GM18861 (cell line): ENCODE data around the gene LRRN4CL.
"Not testable (repeated sequence)": the region's sequence is repeated elsewhere in the genome, so short reads cannot be mapped to it uniquely, and the experiment has no call there.

ENCODE experiments used
- ATAC-seq: cut with Tn5 transposase; IDR thresholded peaks from one replicate; pipeline ENCODE4 v1.9.1; 2021; ENCODE audit not compliant: unreplicated experiment

Gene LRRN4CL

GRCh38 chr11:62710001-62710345, 20.6 kb upstream of the LRRN4CL start:
- ATAC-seq: no peak

DNA sequence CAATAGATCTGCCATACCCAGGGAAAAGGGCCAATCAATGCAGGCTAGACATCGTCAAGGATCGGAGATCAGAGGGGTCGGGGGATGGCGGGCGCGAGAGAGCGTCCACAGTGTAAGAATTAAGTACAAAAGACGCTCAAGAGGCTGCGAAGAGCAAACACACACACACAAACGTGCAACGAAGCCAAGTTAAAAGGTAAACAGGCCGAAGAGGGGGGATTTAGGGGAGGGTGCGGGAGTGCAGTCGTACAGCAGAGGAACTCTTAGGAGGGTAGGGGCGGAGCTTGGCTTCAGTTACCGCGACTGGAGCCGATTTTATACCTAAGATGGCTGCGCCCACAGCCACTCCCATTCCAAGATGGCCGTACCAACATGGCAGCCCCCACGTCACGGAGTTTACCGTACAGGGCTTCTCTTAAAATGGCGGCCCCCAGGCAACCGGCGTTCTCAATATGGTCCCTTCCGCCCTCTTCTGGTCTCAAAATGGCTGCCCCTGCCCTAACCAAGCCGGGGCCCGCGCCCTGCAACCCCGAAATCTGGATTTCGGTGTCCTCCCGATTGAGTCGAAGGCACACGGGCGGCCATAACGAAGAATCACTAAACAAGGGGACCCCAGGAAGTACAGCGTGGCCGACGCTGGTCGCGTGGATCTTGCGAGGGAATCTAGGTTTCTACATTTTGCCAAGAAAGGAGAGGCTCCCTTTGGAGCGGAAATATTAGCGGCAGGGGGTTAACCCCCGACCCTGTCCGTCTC, 20.1 kb upstream of the LRRN4CL start:
- peak; percentile 60 for ATAC-seq

DNA sequence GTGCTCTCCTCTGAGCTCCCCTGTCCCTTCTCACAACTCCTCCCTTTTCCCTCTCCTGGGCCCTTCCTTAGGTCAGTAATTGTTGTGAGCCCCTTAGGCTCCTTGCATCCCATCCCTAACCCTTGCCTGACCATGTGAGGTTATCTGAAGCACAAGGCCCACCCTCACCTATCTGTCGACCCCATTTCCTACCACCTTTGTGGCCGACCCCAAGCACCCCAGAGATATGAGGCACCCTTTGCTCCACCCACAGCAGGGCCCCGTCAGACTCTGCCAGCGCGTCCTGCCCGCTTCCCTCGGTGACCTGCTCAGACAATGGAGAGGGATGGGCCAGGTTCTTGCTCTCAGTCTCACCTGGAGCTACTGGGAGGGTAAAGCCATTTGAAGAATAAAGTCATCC, 19.5 kb upstream of the LRRN4CL start:
- ATAC-seq: no peak

DNA sequence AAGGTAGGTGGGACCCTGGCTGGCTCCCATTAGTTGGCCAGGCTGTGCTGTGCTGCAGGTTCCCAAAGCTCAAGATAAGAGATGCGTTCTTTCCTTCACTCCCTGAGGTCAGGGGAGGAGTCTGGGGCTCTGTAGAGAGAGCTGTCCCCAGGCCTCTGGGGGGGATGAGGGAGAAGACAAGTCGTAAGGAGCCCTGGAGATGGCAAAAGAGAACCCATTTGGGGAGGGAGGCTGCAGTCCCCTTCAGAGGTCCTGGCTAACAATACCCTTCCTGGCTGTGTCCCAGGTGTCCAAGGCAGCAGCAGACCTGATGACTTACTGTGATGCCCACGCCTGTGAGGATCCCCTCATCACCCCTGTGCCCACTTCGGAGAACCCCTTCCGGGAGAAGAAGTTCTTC, 19.1 kb upstream of the LRRN4CL start:
- ATAC-seq: no peak

- ATAC-seq: no peak
Observed at GRCh38 chr11:62707277-62707861, 18.0 kb upstream of the LRRN4CL start, which contains the start of the genes BSCL2 and GNG3. Gene BSCL2 (minus strand): TSS chr11:62707424. CDS start chr11:62707195, 229 bp downstream. Gene GNG3 (plus strand): TSS chr11:62707676. CDS start chr11:62708296, 620 bp downstream.

GRCh38 chr11:62706850-62707247, 17.5 kb upstream of the LRRN4CL start:
- ATAC-seq: no peak

- ATAC-seq: peak; percentile 50
Observed at GRCh38 chr11:62705880-62706849, 16.8 kb upstream of the LRRN4CL start.

GRCh38 chr11:62705413-62705812, 16.1 kb upstream of the LRRN4CL start:
- no peak for ATAC-seq

- ATAC-seq: not testable (repeated sequence)
Observed at GRCh38 chr11:62703921-62704320, 14.6 kb upstream of the LRRN4CL start.

DNA sequence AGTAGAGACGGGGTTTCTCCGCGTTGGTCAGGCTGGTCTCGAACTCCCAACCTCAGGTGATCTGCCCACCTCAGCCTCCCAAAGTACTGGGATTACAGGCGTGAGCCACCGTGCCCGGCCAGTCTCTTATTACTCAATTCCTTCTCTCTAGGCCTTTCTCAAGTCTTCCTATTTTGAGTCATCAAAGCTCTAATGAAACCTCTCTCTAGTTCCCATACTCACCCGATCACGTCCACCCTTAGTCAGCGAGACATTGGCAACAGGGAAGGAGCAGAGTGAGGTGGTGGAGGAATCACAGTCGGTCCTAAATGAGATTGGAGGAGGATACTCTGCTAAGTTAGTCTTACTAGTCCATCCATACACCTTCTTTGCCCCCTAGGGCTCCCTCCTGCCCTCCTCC, 12.9 kb upstream of the LRRN4CL start:
- ATAC-seq: no peak

DNA sequence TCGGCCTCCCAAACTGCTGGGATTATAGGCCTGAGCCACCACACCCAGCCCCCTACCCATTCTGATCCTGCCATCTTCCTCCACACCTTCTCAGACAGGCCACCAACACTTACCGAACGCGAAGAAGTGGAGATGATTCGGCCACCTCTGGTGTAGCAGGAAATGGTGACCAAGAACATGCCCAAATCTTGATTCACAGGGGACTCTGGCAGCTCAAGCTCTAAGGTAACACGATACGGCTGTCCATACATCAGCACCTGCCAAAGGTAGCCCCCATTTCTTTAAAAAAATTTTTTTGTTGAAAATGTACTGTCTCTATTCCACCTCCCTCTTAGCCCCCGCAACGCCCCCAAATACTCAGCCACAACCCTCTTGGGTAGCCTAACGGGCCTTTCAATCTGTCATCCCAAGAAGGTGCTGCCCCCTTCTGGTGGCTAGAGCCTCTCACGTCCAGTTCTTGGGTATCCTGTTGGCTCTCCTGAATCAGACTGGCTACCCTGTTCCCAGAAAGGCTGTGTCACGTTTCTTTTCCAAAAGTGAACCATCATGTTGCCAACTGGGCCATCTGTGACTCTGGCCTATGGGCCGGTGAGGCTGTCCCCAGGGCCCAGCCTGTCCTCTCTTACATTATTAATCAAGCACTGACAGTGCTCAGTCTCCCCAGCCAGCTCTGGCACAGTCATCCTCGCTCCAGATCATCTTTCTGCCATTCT, 5.3 kb upstream of the LRRN4CL start:
- no peak for ATAC-seq

DNA sequence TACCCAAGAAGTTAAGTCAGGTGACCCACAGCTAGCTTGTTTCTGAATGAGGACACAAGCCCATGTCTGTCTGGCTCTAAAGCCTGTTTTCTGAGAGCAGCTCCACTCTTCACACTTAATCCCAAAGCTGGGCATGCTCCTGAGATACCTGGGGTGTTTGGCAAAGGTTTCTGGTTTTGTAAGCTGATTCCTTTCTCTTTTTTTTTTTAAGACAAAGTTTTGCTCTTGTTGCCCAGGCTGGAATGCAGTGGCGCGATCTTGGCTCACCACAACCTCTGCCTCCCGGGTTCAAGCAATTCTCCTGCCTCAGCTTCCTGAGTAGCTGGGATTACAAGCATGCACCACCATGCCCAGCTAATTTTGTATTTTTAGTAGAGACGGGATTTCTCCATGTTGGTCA, 4.3 kb upstream of the LRRN4CL start:
- not testable (repeated sequence) for ATAC-seq

DNA sequence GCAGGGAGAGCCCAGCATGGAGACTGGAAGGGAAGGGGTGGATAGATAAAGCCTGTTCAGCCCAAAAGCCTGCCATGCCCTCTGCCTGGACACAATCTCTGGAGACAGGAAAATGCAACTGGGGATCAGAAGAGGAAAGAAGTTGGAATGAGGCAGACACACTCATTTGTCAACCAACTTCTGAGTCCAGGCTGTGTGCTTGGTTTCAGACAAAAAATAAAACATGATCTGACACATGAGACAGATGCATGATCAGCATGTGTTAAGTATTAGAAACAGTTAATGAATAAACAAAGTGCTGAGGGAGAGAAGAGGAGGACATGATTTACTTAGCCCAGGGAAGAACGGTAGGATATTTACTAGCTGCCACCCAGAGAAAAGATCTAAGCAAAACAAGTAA, 839 bp downstream of the LRRN4CL start:
- no peak for ATAC-seq

DNA sequence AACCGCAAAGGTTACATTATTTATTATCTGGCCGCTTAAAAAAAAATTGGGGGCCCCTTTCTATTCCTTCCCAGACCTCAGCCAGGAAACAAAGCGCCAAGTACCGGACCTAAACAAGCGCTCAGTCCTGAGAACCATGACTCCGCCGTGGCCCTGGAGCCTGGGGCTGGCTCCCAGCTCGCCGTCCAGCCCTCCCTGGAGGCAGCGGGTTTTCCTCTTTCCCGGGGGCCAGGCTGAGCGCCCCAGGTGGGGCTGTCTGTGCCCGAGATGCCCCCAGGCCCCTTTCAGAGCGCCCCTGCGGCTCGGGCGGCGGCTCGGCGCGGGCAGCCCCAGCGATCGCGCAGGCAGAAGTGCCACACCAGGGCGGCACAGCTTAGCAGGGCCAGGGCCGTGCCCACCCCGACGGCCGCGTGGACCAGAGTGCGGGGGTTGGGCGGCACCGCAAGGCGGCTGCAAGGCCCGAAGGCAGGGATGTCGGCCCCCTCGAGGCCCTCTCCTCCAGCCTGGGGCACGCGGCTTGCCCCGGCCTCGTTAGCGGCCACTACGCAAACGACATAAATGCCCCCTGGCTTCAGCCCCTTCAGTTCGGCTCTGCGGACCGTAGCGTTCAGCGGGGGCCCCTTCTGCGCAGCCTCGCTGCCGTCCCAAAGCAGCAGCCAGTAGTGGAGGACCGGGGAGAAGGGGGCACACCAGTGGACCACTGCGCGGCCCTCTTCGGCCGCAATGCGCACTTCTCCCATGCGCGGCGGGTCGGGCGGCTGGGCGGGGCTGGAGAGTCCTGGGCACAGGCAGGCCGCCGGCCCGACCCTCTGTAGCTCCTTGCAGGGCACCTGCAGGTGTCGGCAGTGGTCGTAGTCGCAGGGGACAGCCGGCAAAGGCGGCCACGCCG, 1.6 kb downstream of the LRRN4CL start:
- ATAC-seq: no peak

DNA sequence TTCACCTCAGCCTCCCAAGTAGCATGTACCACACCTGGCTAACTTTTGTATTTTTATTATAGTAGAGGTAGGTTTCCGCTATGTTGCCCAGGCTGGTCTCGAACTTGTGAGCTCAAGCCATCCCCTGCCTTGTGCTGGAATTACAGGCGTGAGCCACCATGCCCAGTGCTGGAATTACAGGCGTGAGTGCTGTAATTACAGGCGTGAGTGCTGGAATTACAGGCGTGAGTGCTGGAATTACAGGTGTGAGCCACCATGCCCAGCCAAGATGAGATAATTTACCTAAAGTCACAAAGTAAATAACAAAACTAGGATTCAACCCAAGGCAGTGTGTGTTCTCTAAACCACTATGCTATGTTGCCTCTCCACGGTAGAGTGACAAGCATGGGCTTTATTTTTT, 6.8 kb downstream of the LRRN4CL start:
- no peak for ATAC-seq

DNA sequence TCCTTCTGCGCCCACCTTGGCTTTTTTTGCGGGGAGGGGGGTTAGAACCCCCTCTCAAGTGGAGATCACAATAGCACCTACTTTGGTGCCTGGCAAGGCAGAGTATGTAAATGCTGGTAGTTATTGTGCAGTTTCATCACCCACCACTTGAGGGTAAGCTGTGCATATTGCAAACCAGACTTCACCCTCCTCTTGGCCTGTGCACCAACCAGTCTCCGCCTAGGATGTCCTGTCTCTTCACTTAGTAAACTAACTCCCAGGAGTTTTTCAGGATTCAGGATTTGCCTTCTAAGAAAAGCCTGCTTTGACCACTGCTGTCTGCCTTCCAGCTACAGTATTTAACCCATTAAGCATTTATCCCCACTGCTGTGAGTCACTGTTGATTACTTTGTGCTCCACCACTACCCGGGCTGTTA, 8.5 kb downstream of the LRRN4CL start:
- peak; percentile 52 for ATAC-seq

DNA sequence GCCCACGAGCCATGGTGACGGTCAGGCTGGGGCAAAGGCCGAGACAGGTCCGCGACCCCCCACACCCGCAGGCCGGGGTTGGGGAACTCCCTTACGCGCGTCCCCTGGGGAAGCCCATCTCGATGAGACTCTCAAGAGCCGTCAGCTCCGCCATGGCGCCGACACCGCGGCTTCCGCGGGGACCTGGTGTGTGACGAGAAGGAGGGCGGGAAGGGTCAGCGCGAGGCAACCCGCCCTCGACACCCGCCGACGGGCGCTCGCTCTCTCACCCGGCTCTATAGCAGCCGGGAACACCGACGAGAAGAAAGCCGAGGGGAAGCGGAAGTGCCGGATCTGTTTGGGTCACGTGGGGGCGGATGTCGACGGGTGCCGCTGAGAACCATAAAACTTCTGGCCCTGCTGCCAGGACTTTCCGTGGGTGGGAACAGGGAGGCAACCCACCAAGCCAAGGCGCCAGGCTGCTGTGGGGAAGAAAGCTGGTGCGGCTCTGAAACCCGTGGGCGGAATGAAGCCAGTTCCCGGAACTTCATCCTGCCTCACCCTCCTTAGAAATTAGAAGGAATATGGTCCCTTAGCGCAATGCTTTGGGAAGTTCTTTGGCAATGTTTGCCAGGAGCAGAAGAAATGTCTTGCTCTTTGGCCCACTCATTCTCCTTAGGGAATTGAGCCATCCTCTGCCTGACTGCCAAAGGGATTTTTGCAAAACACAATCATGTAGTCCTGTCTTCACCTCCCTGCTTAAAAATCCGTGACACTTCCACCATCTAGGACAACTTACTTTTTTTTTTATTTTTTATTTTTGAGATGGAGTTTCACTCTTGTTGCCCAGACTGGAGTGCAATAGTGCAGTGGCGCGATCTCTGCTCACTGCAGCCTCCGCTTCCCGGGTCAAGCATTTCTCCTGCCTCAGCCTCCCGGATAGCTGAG, 10.3 kb downstream of the LRRN4CL start, which contains the start of gene UBXN1:
Gene UBXN1, minus strand, starts transcription at position 304 of the 927 bp plus-strand sequence. Its CDS starts 150 bp downstream, at position 154.
- peak; percentile 49 for ATAC-seq

DNA sequence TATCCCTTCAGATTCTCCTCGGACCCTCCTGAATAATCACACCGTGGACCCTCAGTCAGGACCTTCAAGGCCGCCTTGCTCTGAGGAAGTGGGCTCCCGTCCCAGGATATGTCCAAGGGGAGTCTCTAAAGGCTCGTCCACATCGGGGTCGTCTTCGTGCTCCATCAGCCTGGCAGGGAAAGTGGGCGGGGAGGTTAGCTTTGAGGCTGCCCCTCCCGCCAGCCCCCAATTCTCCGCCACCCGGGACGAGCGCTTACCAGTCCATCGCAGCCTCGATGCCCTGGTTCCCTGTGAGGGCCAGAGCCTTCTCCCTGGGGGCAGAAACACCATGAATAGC, 10.9 kb downstream of the LRRN4CL start:
- ATAC-seq: no peak

GRCh38 chr11:62677714-62678113, 11.6 kb downstream of the LRRN4CL start:
- ATAC-seq: no peak
